ENCODE results near the gene ARSA. TPM values are rescaled to one million over a fixed set of nuclear protein-coding genes. Genes with fewer than 3 reads are reported as not detected.

Gene ARSA
- total and polyA plus RNA-seq, 2 donors (not counting 3 experiments of a cell fraction or from before 2014, with no cell fraction given), result 22.3 to 33.6 TPM

- H3K27ac ChIP-seq (ENCODE audit: insufficient read depth, low read depth, low read length), result peak overlapping the region; percentile 87
- H3K9ac ChIP-seq (replicated peaks; ENCODE audit: extremely low read depth, insufficient read depth, low read length), result peak overlapping the region; percentile 96
- TF ChIP-seq JUN (IDR thresholded peaks at IDR 0.05; ENCODE audit: borderline replicate concordance, insufficient read depth, insufficient read length, low read depth) (no peak), GATA2 (IDR thresholded peaks at IDR 0.05; ENCODE audit: insufficient read depth, insufficient read length, low read depth, low read length) (no peak), CTCF (IDR thresholded peaks at IDR 0.05; ENCODE audit: extremely low read depth in 1 of 2, insufficient read depth in 1 of 2, low read depth in 1 of 2, low read length in 2 of 2) (no peak), EZH2 (IDR thresholded peaks at IDR 0.05; ENCODE audit: borderline replicate concordance, low read depth, low read length, severe bottlenecking) (no peak), FOS (IDR thresholded peaks at IDR 0.05; ENCODE audit: borderline replicate concordance, insufficient read depth, low read length) (no peak), POLR2A (IDR thresholded peaks at IDR 0.05; ENCODE audit: low read depth, low read length) (no peak), POLR2AphosphoS5 (IDR thresholded peaks at IDR 0.05; ENCODE audit: insufficient read depth, low read depth, low read length) (no peak), MAX (IDR thresholded peaks at IDR 0.05; ENCODE audit: insufficient read depth, insufficient read length) (no peak), MYC (IDR thresholded peaks at IDR 0.05; ENCODE audit: low read depth, low read length) (no peak)
- H3K4me2 ChIP-seq (ENCODE audit: insufficient read depth, low read length), result peak overlapping the region; percentile 66
- H2AFZ ChIP-seq (ENCODE audit: low read depth, low read length), result peak overlapping the region; percentile 98
- H3K9me3 ChIP-seq (replicated peaks; ENCODE audit: control insufficient read depth, insufficient read depth, low read length), result no peaks in the 10 kb centered on the region
- H3K4me3 ChIP-seq (replicated peaks in 1 of 3; ENCODE audit: insufficient read depth in 1 of 3, low read depth in 1 of 3, low read length in 3 of 3), result peak overlapping the region; percentile 73 to 87 (median 85)
- no peaks in the 10 kb centered on the region for H3K27me3 ChIP-seq (ENCODE audit: control insufficient read depth in 2 of 2, insufficient read depth in 2 of 2, low read length in 2 of 2)
- H4K20me1 ChIP-seq (replicated peaks; ENCODE audit: control insufficient read depth, extremely low read depth, insufficient read depth, low read length), result no peaks in the 10 kb centered on the region
- ChIA-PET POLR2A (interaction anchor here (1.6 kb wide), 1 partner anchor 56 kb away, joined by 4 read pairs; the partner anchor contains the start of gene SCO2), CTCF (interaction anchor here (1.3 to 3.5 kb wide), 3 partner anchors 16 to 56 kb away, joined by 4 to 17 read pairs (median 5); partner anchors contain the start of gene SCO2)
- FAIRE-seq (peak; percentile 59), DNase-seq (ENCODE audit: low read depth, low spot score) (no peak)
- dilution Hi-C loops (cut with MboI; ENCODE audit: extremely low pct_ligation_motif_present, low sequenced_read_pairs), result no loop called here
- intact Hi-C loops (cut with micrococcal nuclease), result loop anchor here (2.0 kb wide), 3 partner anchors 57 to 111 kb away; partner anchors contain the start of genes NCAPH2 and SCO2
- H3K36me3 ChIP-seq (ENCODE audit: control insufficient read depth in 2 of 2, extremely low read depth in 1 of 2, insufficient read depth in 2 of 2, low read length in 2 of 2), result peaks cover 0 to 7% of the 10 kb centered on the region in 2 experiments
- H3K9me1 ChIP-seq (replicated peaks; ENCODE audit: control insufficient read depth, extremely low read depth, insufficient read depth, low read length), result no peaks in the 10 kb centered on the region
- BruUV-seq (replicated peaks), result no TSS peak
- H3K4me1 ChIP-seq (ENCODE audit: control insufficient read depth, extremely low read depth, insufficient read depth, low read length), result peaks cover 13% of the 10 kb centered on the region
- H3K79me2 ChIP-seq (ENCODE audit: control insufficient read depth, insufficient read depth, low read length), result peaks cover 8% of the 10 kb centered on the region
Observed at GRCh38 chr22:50581950-50582492, 45.9 kb downstream of the ARSA start.
